Peyer's patch (tissue), 4 donors: Measurements from ENCODE around the gene TMEM167B.

Experiments
- CTCF ChIP-seq, 6 experiments: fragments of 450-650 bp in 4 of 6; fragments of 200-600 bp in 2 of 6; sonication (generic) in 1 of 6; IDR thresholded peaks; one replicate each; pipeline ENCODE4 v1.5.1; 2017 to 2019; ENCODE audit warnings: antibody characterized with exemption in 6 of 6, mild to moderate bottlenecking in 3 of 6, moderate library complexity in 1 of 6
- POLR2A ChIP-seq, 2 donors: fragments of 450-650 bp; IDR thresholded peaks; one replicate each; pipeline ENCODE4 v1.5.1; 2017; ENCODE audit warnings: antibody characterized with exemption in 2 of 2, mild to moderate bottlenecking in 2 of 2, moderate library complexity in 2 of 2

- no peak for TF ChIP-seq POLR2A (IDR thresholded peaks at IDR 0.05)
- TF ChIP-seq CTCF (IDR thresholded peaks at IDR 0.05) = no peak
Measured at GRCh38 chr1:109111386-109112055, 21.0 kb downstream of the TMEM167B start.
